HG02642 (cell line): Measurements from ENCODE around the gene PTPRT.

Experiments used
- ATAC-seq: cut with Tn5 transposase; IDR thresholded peaks from one replicate; pipeline ENCODE4 v1.9.1; 2021; ENCODE audit warnings: mild to moderate bottlenecking; ENCODE audit not compliant: unreplicated experiment, poor library complexity

The PTPRT gene

GRCh38 chr20:43137160-43137559 is 52.5 kb downstream of the PTPRT start:
- no peak for ATAC-seq

- ATAC-seq: no peak
Observed at GRCh38 chr20:43124241-43124640, 65.5 kb downstream of the PTPRT start.

DNA sequence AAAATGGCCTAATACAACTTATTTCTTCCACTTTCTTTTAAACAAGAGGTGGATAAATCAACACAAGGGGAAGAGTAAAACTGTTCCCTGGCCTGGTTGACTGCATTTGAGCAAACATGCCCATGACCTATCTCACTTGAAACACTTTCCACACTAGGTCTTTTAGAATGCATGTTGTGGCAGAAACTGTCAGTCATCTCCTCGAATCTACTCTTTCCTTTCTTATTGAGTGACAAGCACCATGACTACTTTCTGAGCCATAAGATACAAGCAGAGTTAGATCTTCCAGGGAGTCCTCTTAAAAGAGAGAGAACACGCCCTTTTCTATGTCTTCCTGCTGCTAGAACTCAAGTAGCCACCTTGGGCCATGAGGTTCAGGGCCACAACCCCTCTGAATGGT is 66.5 kb downstream of the PTPRT start:
- no peak for ATAC-seq

- no peak for ATAC-seq
Observed at GRCh38 chr20:43119720-43120119, 70.0 kb downstream of the PTPRT start.

- ATAC-seq: no peak
Observed at GRCh38 chr20:43102394-43102793, 87.3 kb downstream of the PTPRT start.

GRCh38 chr20:43096931-43097260 is 92.8 kb downstream of the PTPRT start:
- ATAC-seq: no peak

GRCh38 chr20:43096126-43096930 is 93.4 kb downstream of the PTPRT start:
- no peak for ATAC-seq

- ATAC-seq: no peak
Observed at GRCh38 chr20:43095034-43095433, 94.7 kb downstream of the PTPRT start.

DNA sequence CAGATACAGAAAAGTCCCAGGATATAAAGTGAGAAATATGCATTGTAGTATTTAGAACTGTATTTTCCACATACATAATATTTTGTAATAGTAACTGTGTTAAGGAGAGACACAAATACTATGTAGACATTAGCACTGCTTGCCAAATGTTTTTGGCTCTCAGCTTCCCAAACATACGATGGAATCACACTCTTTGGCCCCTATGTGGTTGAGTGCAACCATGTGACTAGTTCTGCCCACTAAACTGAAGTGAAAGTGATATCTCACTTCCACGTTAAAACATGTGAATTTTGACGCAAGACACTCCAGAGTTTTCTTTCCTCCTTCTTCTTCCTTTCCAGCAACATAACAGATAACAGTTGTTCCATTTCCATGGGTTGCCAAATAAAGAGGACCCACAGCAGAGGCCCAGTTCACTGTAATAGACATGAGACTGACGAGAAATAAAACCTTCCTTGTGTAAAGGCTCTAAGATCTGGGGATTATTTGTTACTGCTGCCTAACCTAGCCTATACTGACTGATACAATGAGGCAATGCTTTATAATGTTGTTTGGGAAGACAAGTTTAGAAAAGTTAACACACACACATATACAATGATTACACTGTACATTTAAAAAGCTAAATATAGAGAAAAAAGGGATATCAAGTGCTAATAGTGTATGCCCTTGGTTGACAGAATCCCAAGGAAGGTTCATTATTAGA is 97.2 kb downstream of the PTPRT start:
- no peak for ATAC-seq

DNA sequence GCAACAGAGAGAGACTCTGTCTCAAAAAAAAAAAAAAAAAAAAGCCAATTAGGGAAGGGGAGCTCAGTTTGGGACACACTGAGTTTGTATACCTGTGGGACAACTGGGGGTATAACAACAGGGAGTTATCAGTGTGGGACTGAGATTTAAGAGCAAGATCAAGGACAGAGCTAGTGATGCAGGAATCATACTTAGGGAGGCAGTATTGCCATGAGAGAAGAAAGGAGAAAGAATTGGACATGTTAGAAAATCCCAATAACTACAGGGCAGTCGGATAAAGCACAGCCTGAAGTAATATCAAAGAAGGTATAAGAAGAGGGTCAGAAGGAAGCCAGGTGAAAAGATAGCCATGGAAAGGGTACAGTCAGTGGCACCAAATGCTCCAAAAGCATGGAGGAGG is 121.2 kb downstream of the PTPRT start:
- ATAC-seq: no peak

DNA sequence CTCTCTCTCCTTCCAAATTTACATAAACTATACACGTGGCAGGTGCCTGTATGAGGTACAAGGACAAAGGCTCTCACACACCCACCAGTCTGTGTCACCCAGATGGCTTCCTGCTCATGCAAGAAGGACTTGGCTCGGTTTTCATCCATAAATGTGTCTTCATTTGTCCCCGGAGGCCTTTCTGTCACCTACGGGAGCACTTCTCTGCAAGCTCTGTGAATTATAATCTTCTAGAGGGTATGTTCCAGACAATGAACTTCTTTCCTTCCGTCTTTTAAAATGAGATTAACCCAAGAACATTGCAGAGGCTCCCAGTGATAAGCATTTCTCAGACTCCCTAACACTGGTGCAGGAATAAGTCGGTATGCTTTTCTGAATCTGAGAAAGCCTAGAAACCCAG is 123.6 kb downstream of the PTPRT start:
- no peak for ATAC-seq

DNA sequence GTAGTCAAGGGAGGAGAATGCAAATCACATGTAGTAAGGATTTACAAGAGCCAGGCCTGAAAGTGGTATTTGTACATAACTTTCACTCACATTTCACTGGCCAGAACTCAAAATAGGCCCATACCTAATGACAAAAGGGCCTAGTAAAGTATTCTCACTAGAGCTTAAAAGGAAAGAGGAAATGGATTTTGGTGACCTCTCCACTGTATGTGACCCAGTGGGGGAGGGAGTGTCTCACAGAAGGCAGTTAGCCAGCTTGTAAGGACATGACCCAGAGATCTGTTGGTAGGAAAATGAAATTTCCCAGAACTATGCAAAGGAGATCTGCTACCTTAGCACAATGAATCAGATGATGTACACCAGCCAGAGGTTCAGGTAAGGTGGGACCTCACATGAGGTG is 124.4 kb downstream of the PTPRT start:
- no peak for ATAC-seq

DNA sequence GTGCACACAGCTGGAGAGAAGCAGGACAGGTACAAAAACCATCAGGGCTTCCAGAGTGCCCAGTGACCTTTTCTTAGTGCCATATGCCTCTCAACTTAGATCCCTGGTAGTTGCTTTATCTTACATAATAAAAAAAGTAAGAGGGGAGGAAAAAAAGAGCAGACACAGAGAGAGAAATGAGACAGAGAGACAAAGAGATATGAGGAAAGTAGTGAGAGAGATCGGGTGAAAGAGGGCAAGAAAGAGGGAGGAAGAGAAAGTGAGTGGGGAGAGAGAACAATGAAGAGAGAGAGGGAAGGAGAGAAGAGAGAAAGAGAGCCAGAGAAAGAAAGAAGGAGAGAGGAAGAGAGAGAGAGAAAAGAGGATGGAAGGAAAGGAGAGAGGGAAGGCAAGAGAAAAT is 131.6 kb downstream of the PTPRT start:
- ATAC-seq: no peak

- no peak for ATAC-seq
Observed at GRCh38 chr20:43057317-43057716, 132.4 kb downstream of the PTPRT start.

DNA sequence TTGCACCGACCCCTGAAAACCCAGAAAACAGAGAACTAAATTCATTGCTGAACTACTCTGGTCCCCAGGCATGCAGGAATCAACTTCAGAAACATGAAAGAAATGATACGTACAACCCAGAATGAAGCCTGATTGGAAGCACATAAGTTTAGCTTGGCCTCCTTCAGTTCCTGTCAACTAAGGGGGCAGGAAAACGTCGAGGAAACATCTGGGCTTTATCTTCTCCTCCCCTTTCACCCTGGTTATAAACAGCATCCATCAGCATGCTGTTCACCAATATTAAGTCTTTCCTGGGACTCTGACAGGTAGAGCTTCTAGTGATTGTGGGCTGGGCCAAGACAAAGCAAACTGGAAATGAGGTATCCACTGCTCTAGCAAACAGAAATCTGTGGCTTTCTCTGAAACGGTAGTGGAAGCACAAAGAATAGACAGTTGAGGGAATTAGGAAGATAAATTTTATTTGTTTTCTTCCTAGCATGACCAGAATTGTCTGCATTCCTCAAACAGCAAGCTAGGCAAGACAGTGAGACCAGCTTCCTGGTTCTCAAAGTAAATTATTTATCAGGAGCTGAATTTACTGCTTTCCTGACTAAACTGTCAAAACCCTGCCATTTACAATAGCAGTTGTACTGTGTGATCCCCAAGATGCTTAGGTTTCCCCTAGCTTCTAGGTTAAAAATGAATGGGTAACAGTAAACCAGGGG is 134.4 kb downstream of the PTPRT start:
- no peak for ATAC-seq

GRCh38 chr20:43052532-43052931 is 137.2 kb downstream of the PTPRT start:
- ATAC-seq: no peak

DNA sequence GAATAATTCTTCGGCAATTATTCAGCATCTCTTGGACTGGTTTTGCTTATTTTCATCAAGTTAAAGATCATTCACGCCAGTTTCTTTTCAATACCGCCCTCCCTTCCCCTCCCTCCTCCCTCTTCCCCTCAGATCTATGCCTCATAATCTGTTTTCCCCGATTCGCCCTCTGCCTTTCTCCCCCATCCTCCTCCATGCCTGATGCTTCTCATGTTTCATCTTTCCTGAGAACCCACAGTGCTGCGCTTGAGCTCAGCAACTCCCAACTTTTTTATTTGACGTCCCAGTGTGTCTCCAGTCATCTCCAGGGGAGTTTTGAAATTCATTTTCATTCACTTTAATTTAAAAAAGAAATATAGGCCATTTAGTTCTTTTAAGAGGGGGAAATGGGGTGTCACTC is 142.7 kb downstream of the PTPRT start:
- no peak for ATAC-seq

GRCh38 chr20:43043887-43044286 is 145.8 kb downstream of the PTPRT start:
- no peak for ATAC-seq

DNA sequence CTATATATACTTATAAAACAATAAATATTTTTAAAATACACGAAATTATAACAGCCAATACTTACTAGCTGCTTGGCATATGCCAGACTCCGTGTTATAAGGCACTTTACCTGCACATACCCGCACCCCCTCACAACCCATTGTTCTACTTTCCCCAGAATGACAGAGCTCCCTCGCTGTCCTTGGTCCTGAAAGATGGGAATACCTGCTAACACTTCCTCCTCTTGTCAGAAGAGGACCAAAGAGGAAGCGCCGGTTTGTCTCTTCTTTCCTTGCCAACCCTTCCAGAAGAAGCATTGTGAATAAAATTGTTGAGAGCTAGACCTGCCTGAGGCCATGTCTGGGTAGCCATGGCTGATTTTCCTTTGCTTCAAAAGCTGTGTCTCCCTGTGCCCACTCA is 149.3 kb downstream of the PTPRT start:
- ATAC-seq: no peak

DNA sequence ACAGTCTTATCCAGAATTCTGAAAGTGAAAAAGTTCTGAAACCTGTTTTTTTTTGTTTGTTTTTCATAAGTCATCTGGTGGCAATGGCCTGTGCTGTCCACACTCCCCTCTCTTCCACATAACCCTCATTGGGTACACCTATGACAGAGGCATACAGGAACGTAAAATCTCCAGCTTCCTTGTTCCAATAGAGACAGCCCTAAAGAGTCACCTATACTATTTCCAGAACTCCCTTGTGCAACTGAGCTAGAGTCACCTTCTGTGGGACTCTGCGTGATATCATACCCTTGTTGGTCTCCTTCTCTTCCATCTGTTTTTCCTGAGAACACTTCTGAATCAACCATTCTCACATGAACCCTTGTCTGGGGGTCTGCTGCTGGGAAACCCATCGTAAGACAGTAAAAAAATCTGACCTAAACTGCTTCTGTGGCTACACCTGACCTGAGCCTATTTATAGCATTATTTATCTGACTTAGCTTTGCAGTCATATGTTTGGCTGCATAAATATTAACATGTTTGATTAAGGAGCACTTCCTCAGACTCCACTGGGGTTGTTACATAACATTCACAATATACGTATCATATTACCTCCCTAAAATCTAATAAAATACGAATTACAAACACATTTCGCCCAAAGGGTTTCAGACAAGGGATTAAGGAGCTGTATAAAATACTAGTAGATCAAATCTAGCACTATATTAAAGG is 151.9 kb downstream of the PTPRT start:
- ATAC-seq: no peak
